ENCODE measurements around the gene DCX.

The DCX gene

DNA sequence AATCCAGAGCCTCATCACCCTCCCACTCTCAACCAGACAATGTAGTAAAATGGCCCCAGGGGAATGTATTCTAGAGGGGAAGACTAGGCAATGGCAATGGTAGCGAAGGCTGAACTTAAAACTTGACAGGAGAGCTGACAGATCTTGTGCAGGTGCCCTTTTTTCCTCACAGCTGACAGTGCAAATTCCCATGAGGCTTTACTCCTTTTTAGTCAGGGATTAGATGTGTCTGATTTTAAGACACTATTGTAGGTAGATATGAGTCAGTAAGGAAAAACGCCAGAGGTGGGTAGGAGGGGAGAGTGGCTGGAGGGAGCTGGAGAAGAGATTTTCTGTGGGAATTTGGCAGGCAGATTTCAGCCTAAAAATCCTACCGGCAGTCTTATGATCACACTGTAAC, 152.4 kb downstream of the DCX start:
- Histone ChIP-seq H3K4me2 (ENCODE audit: insufficient read depth, low read length, poor library complexity, severe bottlenecking) (no peak overlapping the region), H4K91ac (ENCODE audit: low read depth, low read length, poor library complexity) (no peak overlapping the region), H3K18ac (ENCODE audit: low read length) (no peak overlapping the region), H3K27ac (replicated peaks; ENCODE audit: low read length) (no peak overlapping the region), H3K4me3 (ENCODE audit: low read length in 2 of 2) (no peak overlapping the region), H2BK15ac (ENCODE audit: low read length) (no peak overlapping the region), H3K9ac (ENCODE audit: low read depth, low read length, poor library complexity) (no peak overlapping the region), H3K4ac (ENCODE audit: low read length) (no peak overlapping the region), H3K79me1 (ENCODE audit: low read depth, low read length) (no peaks in the 10 kb centered on the region), H3K36me3 (replicated peaks in 1 of 2; ENCODE audit: control insufficient read depth in 2 of 2, insufficient read depth in 2 of 2, low read length in 2 of 2) (no peaks in the 10 kb centered on the region), H2BK12ac (ENCODE audit: low read length) (no peak overlapping the region), H2AK5ac (ENCODE audit: low read depth, low read length) (no peak overlapping the region), H3K27me3 (ENCODE audit: control insufficient read depth in 3 of 3, insufficient read depth in 3 of 3, low read depth in 1 of 3, low read length in 3 of 3) (peaks cover 0 to 9% (median 0%) of the 10 kb centered on the region in 3 experiments), H3K23ac (ENCODE audit: low read depth, low read length, poor library complexity) (no peak overlapping the region), H2AFZ (ENCODE audit: low read length) (no peak overlapping the region), H2BK5ac (ENCODE audit: low read length) (no peak overlapping the region), H3K9me3 (replicated peaks in 1 of 2; ENCODE audit: control insufficient read depth in 2 of 2, insufficient read depth in 1 of 2, low read depth in 1 of 2, low read length in 2 of 2) (no peaks in the 10 kb centered on the region), H4K8ac (ENCODE audit: low read depth, low read length) (no peak overlapping the region), H3K4me1 (ENCODE audit: control insufficient read depth in 2 of 2, insufficient read depth in 1 of 2, low read depth in 1 of 2, low read length in 2 of 2) (peaks cover 0 to 3% of the 10 kb centered on the region in 2 donors), H2BK120ac (ENCODE audit: low read depth, low read length) (no peak overlapping the region), H3K14ac (ENCODE audit: low read length) (no peak overlapping the region)
- no peak for DNase-seq (ENCODE audit: low spot score)
- no CpG with 5 or more reads among the region's 3 CpGs for WGBS, 2 donors (ENCODE audit: extremely low coverage in 2 of 2, insufficient read length in 2 of 2, insufficient replicate concordance in 1 of 2)

DNA sequence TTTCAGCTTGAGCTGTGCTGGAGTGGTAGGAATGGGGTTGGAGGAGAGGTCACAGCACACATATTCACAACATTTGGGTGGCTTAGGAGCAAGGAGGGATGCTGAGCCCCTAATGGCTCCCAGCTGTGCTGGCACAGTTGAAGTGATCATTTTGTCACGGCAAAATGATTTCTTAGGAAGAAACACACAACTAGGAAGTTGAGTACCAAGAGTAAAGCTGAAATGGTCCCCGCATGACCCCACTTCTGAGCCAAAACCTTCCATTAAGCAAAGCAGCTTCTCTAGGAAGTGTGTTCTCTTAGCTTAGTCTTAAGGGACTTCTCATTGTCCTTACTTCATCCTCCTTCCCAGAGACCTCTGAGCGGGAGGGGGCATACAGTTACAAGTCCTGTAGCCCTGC, 154.3 kb downstream of the DCX start:
- no peak overlapping the region for H2BK120ac ChIP-seq (ENCODE audit: low read depth, low read length)
- no peak overlapping the region for H3K4ac ChIP-seq (ENCODE audit: low read length)
- WGBS, 2 donors (ENCODE audit: extremely low coverage in 2 of 2, insufficient read length in 2 of 2, insufficient replicate concordance in 1 of 2), result no CpG with 5 or more reads among the region's 3 CpGs

DNA sequence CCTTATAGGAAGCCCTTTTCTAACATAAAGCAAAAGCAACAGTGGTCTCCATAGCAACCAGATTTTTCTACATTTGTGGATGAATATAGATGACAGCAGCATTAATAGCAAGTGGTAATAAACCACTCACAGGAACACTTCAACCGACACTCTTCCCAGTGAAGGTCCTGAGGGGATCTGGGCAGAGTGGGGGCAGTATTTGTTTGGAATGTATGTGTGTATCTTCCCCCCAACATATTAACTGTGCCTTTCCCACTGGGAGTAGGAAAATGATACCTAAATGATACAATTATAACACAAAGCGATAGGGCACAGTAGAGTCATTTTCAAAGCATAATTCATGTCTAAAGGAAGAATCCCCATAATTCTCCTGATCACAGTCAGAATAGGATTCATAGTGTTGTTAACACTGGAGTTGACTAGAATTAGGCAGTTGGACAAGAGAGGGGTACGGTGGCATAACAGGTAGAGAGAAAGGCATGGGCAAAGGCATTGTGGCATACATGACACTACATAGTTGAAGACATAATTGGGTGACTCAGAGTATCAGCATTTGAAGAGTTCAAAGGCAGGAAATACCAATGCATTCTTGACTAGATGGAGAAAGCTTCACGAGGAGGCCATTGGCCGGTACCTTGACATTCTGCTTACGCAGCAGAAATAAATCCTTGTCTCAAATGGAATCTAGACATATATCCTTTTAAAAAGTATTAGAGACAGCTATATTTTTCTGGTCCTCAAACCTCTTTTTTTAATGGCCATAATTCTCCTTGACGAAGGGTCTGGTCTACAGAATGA, 156.9 kb downstream of the DCX start:
- H2AK5ac ChIP-seq (ENCODE audit: low read depth, low read length), result no peak overlapping the region
- H3K4ac ChIP-seq (ENCODE audit: low read length), result no peak overlapping the region
- peaks cover 0 to 4% (median 0%) of the 10 kb centered on the region in 3 experiments for H3K27me3 ChIP-seq (ENCODE audit: control insufficient read depth in 3 of 3, insufficient read depth in 3 of 3, low read depth in 1 of 3, low read length in 3 of 3)
- H4K8ac ChIP-seq (ENCODE audit: low read depth, low read length), result no peak overlapping the region
- no peak overlapping the region for H2BK12ac ChIP-seq (ENCODE audit: low read length)
- H3K4me2 ChIP-seq (ENCODE audit: insufficient read depth, low read length, poor library complexity, severe bottlenecking), result no peak overlapping the region
- H4K91ac ChIP-seq (ENCODE audit: low read depth, low read length, poor library complexity), result no peak overlapping the region
- H2BK120ac ChIP-seq (ENCODE audit: low read depth, low read length), result no peak overlapping the region
- H3K27ac ChIP-seq (replicated peaks; ENCODE audit: low read length), result no peak overlapping the region
- no peak overlapping the region for H2AFZ ChIP-seq (ENCODE audit: low read length)
- H3K36me3 ChIP-seq (replicated peaks in 1 of 2; ENCODE audit: control insufficient read depth in 2 of 2, insufficient read depth in 2 of 2, low read length in 2 of 2), result no peaks in the 10 kb centered on the region
- H3K14ac ChIP-seq (ENCODE audit: low read length), result no peak overlapping the region
- no peaks in the 10 kb centered on the region for H3K4me1 ChIP-seq (ENCODE audit: control insufficient read depth in 2 of 2, insufficient read depth in 1 of 2, low read depth in 1 of 2, low read length in 2 of 2)
- no peaks in the 10 kb centered on the region for H3K9me3 ChIP-seq (replicated peaks in 1 of 2; ENCODE audit: control insufficient read depth in 2 of 2, insufficient read depth in 1 of 2, low read depth in 1 of 2, low read length in 2 of 2)
- H3K4me3 ChIP-seq (ENCODE audit: low read length in 2 of 2), result no peak overlapping the region
- H3K18ac ChIP-seq (ENCODE audit: low read length), result no peak overlapping the region
- no peak overlapping the region for H2BK5ac ChIP-seq (ENCODE audit: low read length)
- no CpG with 5 or more reads among the region's 7 CpGs for WGBS, 2 donors (ENCODE audit: extremely low coverage in 2 of 2, insufficient read length in 2 of 2, insufficient replicate concordance in 1 of 2)
- H3K79me1 ChIP-seq (ENCODE audit: low read depth, low read length), result no peaks in the 10 kb centered on the region
- no peak overlapping the region for H3K23ac ChIP-seq (ENCODE audit: low read depth, low read length, poor library complexity)
- DNase-seq (ENCODE audit: low spot score), result no peak
- no peak overlapping the region for H3K9ac ChIP-seq (ENCODE audit: low read depth, low read length, poor library complexity)
- no peak overlapping the region for H2BK15ac ChIP-seq (ENCODE audit: low read length)

More for the DNA sequence above, 154.3 kb downstream of the DCX start:
- no peak overlapping the region for H2BK5ac ChIP-seq (ENCODE audit: low read length)
- H3K4me1 ChIP-seq (ENCODE audit: control insufficient read depth in 2 of 2, insufficient read depth in 1 of 2, low read depth in 1 of 2, low read length in 2 of 2), result peaks cover 0 to 3% of the 10 kb centered on the region in 2 donors
- no peak overlapping the region for H4K8ac ChIP-seq (ENCODE audit: low read depth, low read length)
- H3K4me3 ChIP-seq (ENCODE audit: low read length in 2 of 2), result no peak overlapping the region
- no peak overlapping the region for H3K4me2 ChIP-seq (ENCODE audit: insufficient read depth, low read length, poor library complexity, severe bottlenecking)
- H3K79me1 ChIP-seq (ENCODE audit: low read depth, low read length), result no peaks in the 10 kb centered on the region
- H2BK12ac ChIP-seq (ENCODE audit: low read length), result no peak overlapping the region
- no peak overlapping the region for H2BK15ac ChIP-seq (ENCODE audit: low read length)
- no peak overlapping the region for H2AFZ ChIP-seq (ENCODE audit: low read length)
- peaks cover 0 to 9% (median 0%) of the 10 kb centered on the region in 3 experiments for H3K27me3 ChIP-seq (ENCODE audit: control insufficient read depth in 3 of 3, insufficient read depth in 3 of 3, low read depth in 1 of 3, low read length in 3 of 3)
- no peak overlapping the region for H3K23ac ChIP-seq (ENCODE audit: low read depth, low read length, poor library complexity)
- H3K9me3 ChIP-seq (replicated peaks in 1 of 2; ENCODE audit: control insufficient read depth in 2 of 2, insufficient read depth in 1 of 2, low read depth in 1 of 2, low read length in 2 of 2), result no peaks in the 10 kb centered on the region
- H3K36me3 ChIP-seq (replicated peaks in 1 of 2; ENCODE audit: control insufficient read depth in 2 of 2, insufficient read depth in 2 of 2, low read length in 2 of 2), result no peaks in the 10 kb centered on the region
- H3K18ac ChIP-seq (ENCODE audit: low read length), result no peak overlapping the region
- no peak for DNase-seq (ENCODE audit: low spot score)
- no peak overlapping the region for H3K27ac ChIP-seq (replicated peaks; ENCODE audit: low read length)
- no peak overlapping the region for H3K14ac ChIP-seq (ENCODE audit: low read length)
- no peak overlapping the region for H3K9ac ChIP-seq (ENCODE audit: low read depth, low read length, poor library complexity)
- no peak overlapping the region for H2AK5ac ChIP-seq (ENCODE audit: low read depth, low read length)
- no peak overlapping the region for H4K91ac ChIP-seq (ENCODE audit: low read depth, low read length, poor library complexity)

DNA sequence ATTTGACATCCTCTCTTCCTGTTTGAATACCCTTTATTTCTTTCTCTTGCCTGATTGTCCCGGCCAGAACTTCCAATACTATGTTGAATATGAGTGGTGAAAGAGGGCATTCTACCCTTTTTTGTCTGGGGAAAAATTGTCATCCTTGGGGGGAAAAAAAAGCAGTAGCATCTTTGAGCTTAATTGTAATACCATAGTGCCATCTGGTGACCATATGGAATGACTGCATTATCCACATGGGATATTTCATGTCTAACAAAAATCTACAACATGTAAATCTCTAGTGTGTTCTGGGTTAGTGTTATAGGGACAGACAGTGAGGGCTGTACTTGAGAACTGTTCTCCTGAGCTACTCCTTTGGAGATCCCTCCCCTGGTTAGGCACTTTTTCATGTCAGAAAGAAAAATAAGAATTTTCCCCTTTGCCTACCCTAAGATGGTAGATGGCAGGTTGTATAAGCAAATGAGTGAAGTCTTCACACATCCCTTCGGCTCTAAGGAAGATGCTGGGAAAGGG, 167.7 kb downstream of the DCX start:
- Histone ChIP-seq H4K8ac (ENCODE audit: low read depth, low read length) (no peak overlapping the region), H3K4ac (ENCODE audit: low read length) (no peak overlapping the region), H2BK15ac (ENCODE audit: low read length) (no peak overlapping the region), H2BK12ac (ENCODE audit: low read length) (no peak overlapping the region), H3K4me1 (ENCODE audit: control insufficient read depth in 2 of 2, insufficient read depth in 1 of 2, low read depth in 1 of 2, low read length in 2 of 2) (no peaks in the 10 kb centered on the region), H3K9ac (ENCODE audit: low read depth, low read length, poor library complexity) (no peak overlapping the region), H3K27me3 (ENCODE audit: control insufficient read depth in 3 of 3, insufficient read depth in 3 of 3, low read depth in 1 of 3, low read length in 3 of 3) (peaks cover 0 to 16% (median 0%) of the 10 kb centered on the region in 3 experiments), H2BK5ac (ENCODE audit: low read length) (no peak overlapping the region), H4K91ac (ENCODE audit: low read depth, low read length, poor library complexity) (no peak overlapping the region), H3K4me3 (ENCODE audit: low read length in 2 of 2) (no peak overlapping the region), H2BK120ac (ENCODE audit: low read depth, low read length) (no peak overlapping the region), H3K23ac (ENCODE audit: low read depth, low read length, poor library complexity) (no peak overlapping the region), H3K18ac (ENCODE audit: low read length) (no peak overlapping the region), H3K14ac (ENCODE audit: low read length) (no peak overlapping the region), H3K4me2 (ENCODE audit: insufficient read depth, low read length, poor library complexity, severe bottlenecking) (no peak overlapping the region), H3K36me3 (replicated peaks in 1 of 2; ENCODE audit: control insufficient read depth in 2 of 2, insufficient read depth in 2 of 2, low read length in 2 of 2) (peaks cover 0 to 6% of the 10 kb centered on the region in 2 donors), H2AFZ (ENCODE audit: low read length) (no peak overlapping the region), H3K79me1 (ENCODE audit: low read depth, low read length) (no peaks in the 10 kb centered on the region), H3K27ac (replicated peaks; ENCODE audit: low read length) (no peak overlapping the region), H3K9me3 (replicated peaks in 1 of 2; ENCODE audit: control insufficient read depth in 2 of 2, insufficient read depth in 1 of 2, low read depth in 1 of 2, low read length in 2 of 2) (no peaks in the 10 kb centered on the region), H2AK5ac (ENCODE audit: low read depth, low read length) (no peak overlapping the region)
- no peak for DNase-seq (ENCODE audit: low spot score)
- WGBS, 2 donors (ENCODE audit: extremely low coverage in 2 of 2, insufficient read length in 2 of 2, insufficient replicate concordance in 1 of 2), result no CpG with 5 or more reads among the region's 2 CpGs

All from neuronal stem cell (in vitro differentiated cells).